Astrocyte (in vitro differentiated cells and primary cell): Measurements from ENCODE around the gene CCNB1IP1. TPM values are rescaled to one million over a fixed set of nuclear protein-coding genes. Genes with fewer than 3 reads are reported as not detected.

Experiments
- DNase-seq: peaks from one replicate; pipeline ENCODE4 v3.0.0-alpha.2; 2010; ENCODE audit warnings: low read depth
- FAIRE-seq: peaks from 2 replicates; lab custom pipeline; 2011; peaks lifted over from hg19 to GRCh38; lab: Jason Lieb, UNC
- H2AFZ ChIP-seq: 2 replicates; pipeline ENCODE4 v1.6.0; 2012; ENCODE audit warnings: low read depth, low read length, inconsistent platforms
- H3K27ac ChIP-seq: 2 replicates; pipeline ENCODE4 v1.5.1; 2011; ENCODE audit warnings: low read depth, low read length, inconsistent platforms
- H3K27me3 ChIP-seq: 2 replicates; pipeline ENCODE4 v1.6.0; 2011; ENCODE audit warnings: low read length, inconsistent platforms; ENCODE audit not compliant: insufficient read depth
- H3K36me3 ChIP-seq: 2 replicates; pipeline ENCODE4 v1.5.1; 2011; ENCODE audit warnings: low read length, inconsistent platforms; ENCODE audit not compliant: insufficient read depth
- H3K4me1 ChIP-seq: 2 replicates; pipeline ENCODE4 v1.5.1; 2011; ENCODE audit warnings: low read length, inconsistent platforms; ENCODE audit not compliant: insufficient read depth
- H3K4me2 ChIP-seq: 2 replicates; pipeline ENCODE4 v1.6.0; 2012; ENCODE audit warnings: low read length, inconsistent platforms
- H3K4me3 ChIP-seq: 2 replicates; pipeline ENCODE4 v1.5.1; 2011; ENCODE audit warnings: low read depth, mild to moderate bottlenecking, low read length, inconsistent platforms; ENCODE audit not compliant: insufficient read depth
- H3K79me2 ChIP-seq: 2 replicates; pipeline ENCODE4 v1.6.0; 2012; ENCODE audit warnings: mild to moderate bottlenecking, low read length, inconsistent platforms; ENCODE audit not compliant: insufficient read depth
- H3K9ac ChIP-seq: 2 replicates; pipeline ENCODE4 v1.6.0; 2012; ENCODE audit warnings: mild to moderate bottlenecking, low read length, inconsistent platforms
- H3K9me3 ChIP-seq: 2 replicates; pipeline ENCODE4 v1.5.1; 2012; ENCODE audit warnings: low read depth, mild to moderate bottlenecking, low read length, inconsistent platforms; ENCODE audit not compliant: insufficient read depth
- H4K20me1 ChIP-seq: 2 replicates; pipeline ENCODE4 v1.6.0; 2012; ENCODE audit warnings: low read length, inconsistent platforms; ENCODE audit not compliant: insufficient read depth
- H3K27ac Mint-ChIP-seq: one replicate; pipeline ENCODE4 v1.8.0; 2021; ENCODE audit warnings: mild to moderate bottlenecking, mixed read lengths; ENCODE audit not compliant: unreplicated experiment
- H3K27me3 Mint-ChIP-seq: one replicate; pipeline ENCODE4 v1.8.0; 2021; ENCODE audit warnings: low read depth, mixed read lengths; ENCODE audit not compliant: unreplicated experiment
- H3K36me3 Mint-ChIP-seq: one replicate; pipeline ENCODE4 v1.8.0; 2021; ENCODE audit warnings: low read depth, mixed read lengths; ENCODE audit not compliant: unreplicated experiment
- H3K4me1 Mint-ChIP-seq: one replicate; pipeline ENCODE4 v1.8.0; 2021; ENCODE audit warnings: low read depth, mixed read lengths; ENCODE audit not compliant: unreplicated experiment
- H3K4me3 Mint-ChIP-seq: one replicate; pipeline ENCODE4 v1.8.0; 2021; ENCODE audit warnings: mild to moderate bottlenecking, moderate library complexity, mixed read lengths; ENCODE audit not compliant: unreplicated experiment
- H3K9me3 Mint-ChIP-seq: one replicate; pipeline ENCODE4 v1.8.0; 2021; ENCODE audit warnings: mild to moderate bottlenecking, mixed read lengths; ENCODE audit not compliant: unreplicated experiment
- EZH2 ChIP-seq: IDR thresholded peaks from 2 replicates; pipeline ENCODE4 v1.6.1; 2012; ENCODE audit warnings: mild to moderate bottlenecking, low read length, inconsistent platforms; ENCODE audit not compliant: insufficient read depth
- total RNA-seq: library from RNA; stranded (reverse); gene quantifications from 2 replicates; pipeline ENCODE4 v1.2.1, GENCODE V29; 2021
- TF ChIP-seq, protein P1 (sequence below): IDR thresholded peaks from 2 replicates; pipeline ENCODE4 v1.5.1; 2011; ENCODE audit warnings: low read depth, mild to moderate bottlenecking, inconsistent platforms, low read length, moderate library complexity; ENCODE audit not compliant: insufficient read depth

CCNB1IP1 gene
- total RNA-seq, 1 donor from 2014 or later = 89.1 TPM

DNA sequence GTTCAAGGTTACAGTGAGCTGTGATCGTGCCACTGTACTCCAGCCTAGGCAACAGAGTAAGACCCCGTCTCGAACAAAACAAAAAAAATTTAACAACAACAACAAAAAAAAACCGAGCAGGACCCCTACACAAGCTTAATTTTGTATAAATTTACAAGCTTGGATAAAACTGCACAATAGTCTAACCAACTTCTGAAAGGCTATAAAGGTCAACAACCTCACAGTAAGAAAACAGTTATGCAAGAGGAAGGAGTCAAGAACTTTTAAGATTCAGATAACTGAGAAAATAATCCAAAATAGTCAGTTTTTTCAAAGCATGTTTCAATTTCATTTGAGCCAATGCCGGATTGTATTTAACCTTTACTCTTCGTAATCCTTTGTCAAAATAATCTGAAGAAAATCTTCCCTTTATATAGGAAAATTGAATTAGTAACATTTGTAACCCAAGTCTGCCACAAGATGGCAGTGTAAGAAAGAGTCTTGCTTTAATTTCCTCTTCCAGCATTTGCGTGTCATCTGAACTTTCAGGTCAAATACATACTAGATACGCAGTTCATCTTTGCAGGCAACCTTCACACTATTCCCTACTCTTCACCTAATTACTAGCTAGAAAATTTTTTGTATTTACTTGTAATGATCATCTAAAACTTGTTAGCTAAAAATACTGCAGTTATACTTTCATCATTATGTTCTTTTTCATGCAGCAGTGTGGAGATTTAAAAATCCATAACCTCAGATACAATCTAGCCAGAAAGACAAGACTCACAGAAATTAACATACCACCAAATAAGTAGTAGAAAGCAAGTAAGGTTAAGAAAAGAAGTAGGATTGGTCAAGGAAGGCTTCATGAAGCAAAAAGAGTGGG, 5.8 kb downstream of the CCNB1IP1 start:
- H3K36me3 ChIP-seq = peaks cover 39% of the 10 kb centered on the region
- Mint-ChIP-seq H3K9me3 (no peaks in the 10 kb centered on the region), H3K27ac (peak overlapping the region; percentile 69), H3K4me3 (no peak overlapping the region), H3K27me3 (no peaks in the 10 kb centered on the region), H3K4me1 (peaks cover 13% of the 10 kb centered on the region), H3K36me3 (peaks cover 9% of the 10 kb centered on the region)
- H3K79me2 ChIP-seq = peaks cover 82% of the 10 kb centered on the region
- peak overlapping the region; percentile 54 for H3K9ac ChIP-seq
- TF ChIP-seq, protein P1, sequence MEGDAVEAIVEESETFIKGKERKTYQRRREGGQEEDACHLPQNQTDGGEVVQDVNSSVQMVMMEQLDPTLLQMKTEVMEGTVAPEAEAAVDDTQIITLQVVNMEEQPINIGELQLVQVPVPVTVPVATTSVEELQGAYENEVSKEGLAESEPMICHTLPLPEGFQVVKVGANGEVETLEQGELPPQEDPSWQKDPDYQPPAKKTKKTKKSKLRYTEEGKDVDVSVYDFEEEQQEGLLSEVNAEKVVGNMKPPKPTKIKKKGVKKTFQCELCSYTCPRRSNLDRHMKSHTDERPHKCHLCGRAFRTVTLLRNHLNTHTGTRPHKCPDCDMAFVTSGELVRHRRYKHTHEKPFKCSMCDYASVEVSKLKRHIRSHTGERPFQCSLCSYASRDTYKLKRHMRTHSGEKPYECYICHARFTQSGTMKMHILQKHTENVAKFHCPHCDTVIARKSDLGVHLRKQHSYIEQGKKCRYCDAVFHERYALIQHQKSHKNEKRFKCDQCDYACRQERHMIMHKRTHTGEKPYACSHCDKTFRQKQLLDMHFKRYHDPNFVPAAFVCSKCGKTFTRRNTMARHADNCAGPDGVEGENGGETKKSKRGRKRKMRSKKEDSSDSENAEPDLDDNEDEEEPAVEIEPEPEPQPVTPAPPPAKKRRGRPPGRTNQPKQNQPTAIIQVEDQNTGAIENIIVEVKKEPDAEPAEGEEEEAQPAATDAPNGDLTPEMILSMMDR = peak; percentile 81
- TF ChIP-seq EZH2 = no peak
- peaks cover 6% of the 10 kb centered on the region for H3K4me1 ChIP-seq
- H3K9me3 ChIP-seq = no peaks in the 10 kb centered on the region
- no peaks in the 10 kb centered on the region for H3K27me3 ChIP-seq
- H3K27ac ChIP-seq = no peak overlapping the region
- H4K20me1 ChIP-seq = peaks cover 52% of the 10 kb centered on the region
- peak; percentile 98 for FAIRE-seq
- peak; percentile 29 for DNase-seq
- H2AFZ ChIP-seq = no peak overlapping the region
- H3K4me3 ChIP-seq = no peak overlapping the region
- H3K4me2 ChIP-seq = peak overlapping the region; percentile 23

DNA sequence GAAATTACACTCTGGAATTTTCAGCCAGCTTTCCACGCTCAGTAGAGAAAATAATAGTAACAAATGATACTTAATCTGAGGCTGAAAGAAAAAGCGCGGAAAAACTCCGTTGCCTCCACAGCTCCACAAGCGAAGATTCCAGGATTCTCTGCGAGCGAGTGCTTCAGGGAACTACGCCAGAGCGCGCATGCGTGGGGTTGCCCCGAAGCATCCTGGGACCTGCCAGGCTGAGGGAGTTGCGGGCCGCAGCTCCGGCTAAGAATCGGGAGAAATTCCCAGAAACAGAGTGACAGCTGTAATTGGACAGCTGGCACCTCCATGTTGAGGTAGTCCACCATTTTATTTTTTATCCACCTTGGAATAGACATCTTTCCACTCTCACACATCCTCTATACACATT, 15.4 kb downstream of the CCNB1IP1 start:
- no peak for DNase-seq
- Histone ChIP-seq H3K4me2 (no peak overlapping the region), H3K36me3 (peaks cover 51% of the 10 kb centered on the region), H4K20me1 (peaks cover 24% of the 10 kb centered on the region), H3K27me3 (no peaks in the 10 kb centered on the region), H3K79me2 (peaks cover 25% of the 10 kb centered on the region), H3K4me3 (no peak overlapping the region), H3K27ac (no peak overlapping the region), H3K9me3 (no peaks in the 10 kb centered on the region), H2AFZ (no peak overlapping the region), H3K9ac (no peak overlapping the region), H3K4me1 (no peaks in the 10 kb centered on the region)
- no peak for TF ChIP-seq EZH2
- TF ChIP-seq, protein P1 = no peak
- peaks cover 9% of the 10 kb centered on the region for H3K36me3 Mint-ChIP-seq
- no peaks in the 10 kb centered on the region for H3K4me1 Mint-ChIP-seq
- FAIRE-seq = no peak
- no peaks in the 10 kb centered on the region for H3K27me3 Mint-ChIP-seq
- no peaks in the 10 kb centered on the region for H3K9me3 Mint-ChIP-seq
- H3K4me3 Mint-ChIP-seq = no peak overlapping the region
- H3K27ac Mint-ChIP-seq = no peak overlapping the region

DNA sequence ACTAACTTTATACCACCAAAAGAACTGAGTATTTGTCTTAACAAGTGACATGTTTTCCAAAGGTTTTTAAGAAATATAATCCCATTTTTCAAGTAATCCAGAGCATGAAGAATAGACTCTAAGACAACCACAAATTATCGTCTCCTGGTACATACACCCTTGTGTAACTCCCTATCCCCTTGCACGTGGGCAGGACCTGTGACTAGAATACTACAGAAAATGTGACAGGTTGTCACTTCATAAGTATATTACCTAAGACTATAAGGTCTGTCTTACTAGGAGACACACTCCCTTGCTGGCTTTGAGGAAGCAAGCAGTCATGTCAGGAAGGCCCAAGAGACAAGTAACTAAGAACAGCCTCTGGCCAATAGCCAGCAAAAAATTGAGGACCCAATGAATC, 19.1 kb downstream of the CCNB1IP1 start:
- TF ChIP-seq EZH2 = no peak
- TF ChIP-seq, protein P1 = no peak
- Histone ChIP-seq H3K4me2 (no peak overlapping the region), H4K20me1 (peaks cover 21% of the 10 kb centered on the region), H3K9ac (no peak overlapping the region), H3K27me3 (no peaks in the 10 kb centered on the region), H3K36me3 (peaks cover 54% of the 10 kb centered on the region), H3K27ac (no peak overlapping the region), H3K4me1 (no peaks in the 10 kb centered on the region), H2AFZ (no peak overlapping the region), H3K79me2 (peaks cover 16% of the 10 kb centered on the region), H3K4me3 (no peak overlapping the region), H3K9me3 (no peaks in the 10 kb centered on the region)
- FAIRE-seq (no peak), DNase-seq (no peak)
- H3K4me1 Mint-ChIP-seq = no peaks in the 10 kb centered on the region
- no peak overlapping the region for H3K4me3 Mint-ChIP-seq
- no peaks in the 10 kb centered on the region for H3K27me3 Mint-ChIP-seq
- no peaks in the 10 kb centered on the region for H3K9me3 Mint-ChIP-seq
- no peak overlapping the region for H3K27ac Mint-ChIP-seq
- H3K36me3 Mint-ChIP-seq = peaks cover 14% of the 10 kb centered on the region
